ENCODE results near the gene LRP2.

LRP2 gene

GRCh38 chr2:169254774-169255173, 107.6 kb downstream of the LRP2 start:
- TF ChIP-seq, protein P1, sequence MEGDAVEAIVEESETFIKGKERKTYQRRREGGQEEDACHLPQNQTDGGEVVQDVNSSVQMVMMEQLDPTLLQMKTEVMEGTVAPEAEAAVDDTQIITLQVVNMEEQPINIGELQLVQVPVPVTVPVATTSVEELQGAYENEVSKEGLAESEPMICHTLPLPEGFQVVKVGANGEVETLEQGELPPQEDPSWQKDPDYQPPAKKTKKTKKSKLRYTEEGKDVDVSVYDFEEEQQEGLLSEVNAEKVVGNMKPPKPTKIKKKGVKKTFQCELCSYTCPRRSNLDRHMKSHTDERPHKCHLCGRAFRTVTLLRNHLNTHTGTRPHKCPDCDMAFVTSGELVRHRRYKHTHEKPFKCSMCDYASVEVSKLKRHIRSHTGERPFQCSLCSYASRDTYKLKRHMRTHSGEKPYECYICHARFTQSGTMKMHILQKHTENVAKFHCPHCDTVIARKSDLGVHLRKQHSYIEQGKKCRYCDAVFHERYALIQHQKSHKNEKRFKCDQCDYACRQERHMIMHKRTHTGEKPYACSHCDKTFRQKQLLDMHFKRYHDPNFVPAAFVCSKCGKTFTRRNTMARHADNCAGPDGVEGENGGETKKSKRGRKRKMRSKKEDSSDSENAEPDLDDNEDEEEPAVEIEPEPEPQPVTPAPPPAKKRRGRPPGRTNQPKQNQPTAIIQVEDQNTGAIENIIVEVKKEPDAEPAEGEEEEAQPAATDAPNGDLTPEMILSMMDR (IDR thresholded peaks at IDR 0.05; ENCODE audit: low read depth, low read length, missing control alignments) = no peak
- no peak overlapping the region for H3K4me3 ChIP-seq (ENCODE audit: low read depth, low read length)
- in situ Hi-C loops (cut with HindIII; ENCODE audit: low sequenced_read_pairs) = no loop called here
- no peak for DNase-seq (ENCODE audit: low read depth)

DNA sequence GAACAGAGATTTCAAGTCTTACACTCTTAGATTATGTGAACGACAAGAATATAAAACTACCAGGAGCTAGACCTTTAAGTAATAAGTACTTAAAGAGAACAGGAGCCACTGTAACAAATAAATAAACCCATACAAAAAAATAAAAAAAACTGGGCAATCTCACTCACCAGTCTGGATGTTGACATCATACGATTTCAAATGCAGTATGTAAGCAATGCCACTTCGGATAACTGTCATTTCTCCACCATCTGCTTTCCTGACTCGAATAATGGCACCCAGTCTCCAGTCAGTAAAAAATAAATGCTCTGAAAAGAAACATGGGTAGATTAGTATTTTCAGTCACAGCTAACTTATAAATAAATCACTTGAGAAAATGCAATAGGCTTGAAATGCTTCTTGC, 115.1 kb downstream of the LRP2 start:
- no peak for DNase-seq (ENCODE audit: low read depth)
- in situ Hi-C loops (cut with HindIII; ENCODE audit: low sequenced_read_pairs) = no loop called here
- H3K4me3 ChIP-seq (ENCODE audit: low read depth, low read length) = no peak overlapping the region
- TF ChIP-seq, protein P1 (IDR thresholded peaks at IDR 0.05; ENCODE audit: low read depth, low read length, missing control alignments) = no peak

DNA sequence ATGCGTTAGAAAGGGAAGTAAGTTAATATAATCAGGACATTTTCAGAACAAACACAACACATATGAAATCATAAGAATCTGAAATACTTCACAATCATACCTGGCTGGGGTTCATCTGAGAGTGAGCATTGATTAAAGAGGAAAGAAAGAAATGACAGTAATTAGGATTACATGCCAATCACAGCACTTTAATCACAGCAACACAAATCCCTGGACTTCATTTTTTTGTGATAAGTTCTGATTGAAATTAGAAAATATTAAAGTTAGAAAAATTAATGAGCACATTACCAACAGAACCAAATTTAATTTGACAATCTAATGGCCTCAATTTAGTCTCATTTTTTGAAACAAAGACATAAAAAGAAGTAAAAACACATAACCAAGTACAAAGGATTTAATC, 121.9 kb downstream of the LRP2 start:
- no peak for DNase-seq (ENCODE audit: low read depth)
- in situ Hi-C loops (cut with HindIII; ENCODE audit: low sequenced_read_pairs) = no loop called here
- no peak overlapping the region for H3K4me3 ChIP-seq (ENCODE audit: low read depth, low read length)
- TF ChIP-seq, protein P1 (IDR thresholded peaks at IDR 0.05; ENCODE audit: low read depth, low read length, missing control alignments) = no peak

DNA sequence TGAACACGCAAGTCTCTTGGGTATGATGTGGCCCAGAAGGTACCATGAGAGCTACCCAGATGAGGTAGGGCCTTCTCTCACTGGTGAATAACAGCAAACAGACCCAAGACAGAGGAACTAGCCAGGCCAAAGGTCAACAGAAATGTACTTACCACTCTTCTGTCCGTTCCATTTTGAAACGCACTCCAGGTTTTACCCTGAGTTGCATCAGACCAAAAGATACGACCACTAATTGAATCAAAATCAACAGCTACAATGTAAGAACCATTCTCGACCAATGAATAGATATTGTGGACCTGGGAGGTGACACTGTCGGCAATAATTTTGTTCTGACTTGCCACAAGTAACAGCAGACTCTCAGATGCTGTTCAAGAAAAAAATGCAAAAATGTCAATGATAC, 124.4 kb downstream of the LRP2 start:
- TF ChIP-seq, protein P1 (IDR thresholded peaks at IDR 0.05; ENCODE audit: low read depth, low read length, missing control alignments) = no peak
- no peak for DNase-seq (ENCODE audit: low read depth)
- in situ Hi-C loops (cut with HindIII; ENCODE audit: low sequenced_read_pairs) = no loop called here

GRCh38 chr2:169237286-169237685, 125.0 kb downstream of the LRP2 start:
- no peak overlapping the region for H3K4me3 ChIP-seq (ENCODE audit: low read depth, low read length)
- in situ Hi-C loops (cut with HindIII; ENCODE audit: low sequenced_read_pairs) = no loop called here
- DNase-seq (ENCODE audit: low read depth) = no peak
- TF ChIP-seq, protein P1 (IDR thresholded peaks at IDR 0.05; ENCODE audit: low read depth, low read length, missing control alignments) = no peak

More for the DNA sequence above, 124.4 kb downstream of the LRP2 start:
- H3K4me3 ChIP-seq (ENCODE audit: low read depth, low read length) = no peak overlapping the region

- DNase-seq (ENCODE audit: low read depth) = no peak
- in situ Hi-C loops (cut with HindIII; ENCODE audit: low sequenced_read_pairs) = no loop called here
- TF ChIP-seq, protein P1 (IDR thresholded peaks at IDR 0.05; ENCODE audit: low read depth, low read length, missing control alignments) = no peak
- no peak overlapping the region for H3K4me3 ChIP-seq (ENCODE audit: low read depth, low read length)
These were observed 129.7 kb downstream of the LRP2 start for GRCh38 chr2:169232551-169233154.

All from astrocyte of the cerebellum (primary cell).